Sciatic nerve (tissue), 2 donors: ENCODE data around the gene RAB38. TPM values are rescaled to one million over a fixed set of nuclear protein-coding genes. Genes with fewer than 3 reads are reported as not detected.

ENCODE experiments used
- ATAC-seq: fragments of 200-7000 bp; cut with Tn5 transposase; one replicate; pipeline ENCODE4 v1.9.1; 2020; ENCODE audit warnings: mild to moderate bottlenecking, moderate library complexity
- DNase-seq: peaks from one replicate; pipeline ENCODE4 v3.0.0-alpha.2; 2020; ENCODE audit warnings: low spot score
- intact Hi-C: fragments of 100-400 bp; cut with DNase I; formaldehyde crosslinking; loops from one replicate; pipeline ENCODE4 v1.14.2; 2022
- total RNA-seq: library from RNA; stranded (reverse); fragmentation: NEBNext Ultra II Directional; extraction: Animal tissue kit (Norgen Biotek cat#: 25700); gene quantifications from one replicate; pipeline ENCODE4 v1.2.1, GENCODE V29; 2021
- donor health status: DM: no; HTN: no; CAD: no.
- donor health status: DM: no; HTN: no; CAD: no.

Gene RAB38
- total RNA-seq, 1 donor from 2014 or later, result 3.2 TPM

DNA sequence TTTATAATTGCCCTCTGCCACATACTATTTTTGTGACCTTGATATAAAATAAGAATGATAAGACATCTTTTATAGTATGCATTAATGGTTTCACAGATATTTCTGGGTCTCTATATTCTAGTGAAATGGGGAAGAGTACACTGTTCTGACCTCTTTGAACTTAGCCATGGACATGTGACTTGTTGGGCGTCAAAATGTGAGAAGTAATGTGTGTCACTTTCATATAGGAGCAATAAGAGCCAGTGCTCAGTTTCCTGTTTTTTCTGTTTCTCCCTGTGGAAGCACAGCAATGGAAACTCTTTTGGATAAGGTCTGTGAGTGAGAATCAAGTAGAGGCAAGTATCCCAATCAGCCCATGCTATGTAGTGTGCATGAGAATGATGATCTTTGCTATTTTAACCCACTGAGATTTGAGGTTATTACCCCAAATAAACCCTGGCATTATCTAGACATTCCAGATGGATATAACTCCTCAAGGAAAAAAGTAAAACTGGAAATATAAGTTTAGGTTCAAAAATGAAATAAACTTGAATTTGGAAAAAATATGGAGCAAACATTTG, 60.7 kb downstream of the RAB38 start:
- DNase-seq (no peak), ATAC-seq (no peak)
- intact Hi-C loops, result no loop called here

DNA sequence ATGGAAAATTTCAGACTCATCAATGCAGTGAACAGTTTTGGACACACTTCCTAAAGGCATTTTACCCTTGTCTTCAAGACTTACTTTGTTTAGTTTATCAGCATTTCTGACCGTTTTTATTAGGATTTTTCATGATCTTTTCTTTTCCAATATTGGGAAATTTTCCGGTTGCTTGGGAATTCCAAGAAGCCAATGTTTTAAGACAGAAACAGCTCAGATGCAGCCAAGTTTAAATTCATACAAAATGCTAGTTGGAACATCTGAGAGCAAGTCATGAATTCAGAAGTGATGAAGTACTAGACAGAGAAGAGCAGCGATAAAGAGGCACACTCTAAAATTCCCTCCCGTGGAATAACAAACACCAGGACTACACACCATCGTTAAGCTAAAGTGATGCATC, 68.6 kb downstream of the RAB38 start:
- DNase-seq, result no peak
- intact Hi-C loops, result no loop called here
- ATAC-seq, result no peak

DNA sequence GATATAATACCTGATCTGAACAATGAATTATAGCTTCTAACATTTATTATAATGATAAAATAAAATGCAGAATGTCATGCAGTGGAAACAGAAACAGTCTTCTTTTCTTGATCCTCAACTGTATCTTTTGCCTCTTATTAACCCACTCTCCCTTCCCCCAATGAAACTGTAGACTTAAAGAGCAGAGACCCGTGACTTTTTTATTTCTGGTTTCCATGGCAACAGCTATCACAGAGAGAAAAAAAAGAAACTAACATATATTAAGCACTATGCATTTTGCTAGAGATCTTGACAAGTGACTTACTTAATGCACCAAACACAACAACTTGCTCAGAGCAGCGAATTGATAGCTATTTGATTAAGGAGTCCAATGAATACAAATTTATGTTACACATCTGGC, 69.3 kb downstream of the RAB38 start:
- intact Hi-C loops, result no loop called here
- no peak for ATAC-seq

DNA sequence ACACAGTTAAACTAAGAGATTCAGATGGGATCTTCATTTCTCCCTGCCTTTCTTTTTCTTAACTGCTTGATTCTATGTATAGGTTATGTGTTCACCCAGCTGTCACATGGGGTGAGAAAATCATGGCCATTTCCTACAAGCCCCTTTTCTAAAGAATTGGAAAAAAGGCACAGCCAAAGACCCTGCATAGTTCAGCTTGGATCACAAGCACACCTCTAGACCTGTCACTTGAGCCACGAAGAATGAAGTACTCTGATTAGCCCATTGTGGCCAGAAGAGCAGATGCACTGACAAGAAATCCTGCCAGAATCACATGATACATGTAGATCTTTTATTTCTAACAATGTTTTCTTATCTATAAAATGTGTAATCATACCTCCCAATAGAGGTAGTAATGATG, 69.7 kb downstream of the RAB38 start:
- intact Hi-C loops, result no loop called here
- ATAC-seq, result no peak
- DNase-seq, result no peak

More for the DNA sequence above, 69.3 kb downstream of the RAB38 start:
- no peak for DNase-seq

DNA sequence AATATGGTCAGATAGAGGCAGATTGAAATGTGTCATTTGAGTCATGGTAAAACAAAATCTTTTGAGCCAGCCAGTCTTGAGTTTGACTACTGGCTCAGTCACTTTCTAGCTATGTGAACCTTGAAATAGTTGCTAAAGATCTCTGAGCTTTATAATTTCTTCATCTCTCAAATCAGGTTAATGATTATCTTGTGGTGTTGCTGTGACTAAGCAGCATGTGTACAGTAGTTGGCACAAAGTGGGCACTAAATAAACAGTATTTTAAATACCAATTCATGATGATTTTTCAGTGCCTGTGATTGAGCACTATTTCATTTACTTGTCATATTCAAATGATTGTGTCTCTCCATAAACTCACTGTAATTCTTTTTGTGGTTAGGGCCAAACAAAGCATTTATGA, 70.8 kb downstream of the RAB38 start:
- intact Hi-C loops, result no loop called here
- ATAC-seq (no peak), DNase-seq (no peak)

DNA sequence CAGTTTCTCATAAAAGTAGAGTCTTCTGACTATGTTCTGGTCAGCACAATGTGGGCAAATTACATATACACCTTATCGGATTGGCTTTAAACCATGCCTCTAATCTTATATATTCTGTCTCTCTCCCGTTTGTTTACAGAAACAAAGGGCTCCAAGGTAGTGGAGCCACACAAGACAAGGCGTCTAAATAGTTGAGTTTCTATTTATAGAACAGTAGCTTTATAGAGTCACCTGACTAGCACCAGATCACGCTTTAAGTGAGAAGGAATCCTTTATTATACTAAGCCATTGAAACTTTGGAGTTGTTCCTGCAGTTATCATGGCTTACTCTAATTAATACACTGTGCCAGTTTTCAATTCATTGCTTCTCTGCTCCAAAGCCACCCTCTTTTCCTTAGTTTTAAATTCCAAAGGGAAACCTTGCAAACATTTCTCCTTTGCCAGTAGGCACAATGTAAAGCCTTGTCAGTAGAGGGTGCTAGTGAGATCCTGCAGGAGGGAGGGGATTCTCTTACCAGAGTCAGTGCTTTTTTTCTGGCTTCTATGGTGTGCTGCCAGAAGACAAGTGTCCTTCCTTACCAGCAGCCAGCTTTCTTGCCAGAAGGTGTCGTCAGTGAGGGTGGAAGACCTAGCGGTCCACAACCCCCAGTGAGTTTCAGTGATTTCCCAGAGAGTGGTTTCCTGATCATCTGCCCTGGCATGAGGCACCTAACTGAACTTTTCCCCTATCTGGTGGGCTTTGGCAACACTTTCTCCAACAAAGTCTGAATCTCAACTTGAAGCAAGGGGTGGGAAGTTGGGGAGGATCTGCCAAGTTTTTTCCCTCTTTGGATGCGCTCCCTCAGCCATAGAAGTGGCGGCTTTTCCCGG, 71.7 kb downstream of the RAB38 start:
- no peak for ATAC-seq
- DNase-seq, result no peak
- intact Hi-C loops, result no loop called here

DNA sequence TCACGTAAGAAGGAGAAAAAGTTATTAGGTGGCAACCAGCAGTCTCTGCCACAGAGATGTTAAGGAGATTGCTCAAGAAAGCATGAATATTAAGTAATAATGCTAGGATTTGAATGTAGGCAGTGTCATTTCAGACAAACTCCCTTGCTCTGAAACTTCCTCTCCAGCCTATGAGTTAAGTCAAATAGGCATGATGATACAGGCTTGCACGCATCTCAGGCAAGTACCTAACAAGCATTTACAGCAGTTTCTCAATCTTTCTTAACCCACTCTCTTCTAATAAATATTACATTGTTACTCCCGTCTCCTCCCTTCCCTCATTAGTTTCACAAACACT, 72.7 kb downstream of the RAB38 start:
- DNase-seq, result no peak
- intact Hi-C loops, result no loop called here
- no peak for ATAC-seq

DNA sequence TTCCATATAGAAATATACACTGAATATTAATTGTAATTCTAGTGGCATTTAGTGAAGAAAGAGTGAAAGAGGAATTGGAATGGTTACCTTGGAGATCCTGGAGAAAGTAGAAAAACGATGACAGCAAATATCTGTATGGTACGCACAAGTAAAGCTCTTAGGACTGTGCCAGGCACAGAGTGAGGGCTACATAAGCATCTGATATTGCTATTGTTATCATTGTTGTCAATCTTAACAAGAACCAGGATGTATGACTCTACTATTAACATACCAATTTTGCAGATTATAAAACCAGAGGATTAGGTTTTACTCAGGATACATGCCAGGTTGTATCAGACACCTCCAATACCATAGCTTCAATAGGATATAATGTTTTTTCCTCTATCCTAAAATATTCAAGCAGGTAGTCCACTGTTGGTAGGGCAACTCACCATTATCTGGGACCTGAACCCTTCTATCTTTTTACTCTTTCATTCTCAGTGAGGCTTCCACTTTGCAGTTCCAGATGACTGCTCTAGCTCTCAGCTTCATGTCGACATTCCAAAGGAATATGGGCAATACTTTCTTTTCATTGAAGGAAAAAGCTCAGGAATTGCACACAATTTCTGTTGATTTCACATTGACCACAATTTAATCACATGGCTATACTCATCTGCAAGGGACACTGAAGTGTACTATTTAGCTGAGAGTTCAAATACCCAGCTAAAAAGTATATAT, 73.2 kb downstream of the RAB38 start:
- intact Hi-C loops, result no loop called here
- ATAC-seq, result no peak
- DNase-seq, result no peak

DNA sequence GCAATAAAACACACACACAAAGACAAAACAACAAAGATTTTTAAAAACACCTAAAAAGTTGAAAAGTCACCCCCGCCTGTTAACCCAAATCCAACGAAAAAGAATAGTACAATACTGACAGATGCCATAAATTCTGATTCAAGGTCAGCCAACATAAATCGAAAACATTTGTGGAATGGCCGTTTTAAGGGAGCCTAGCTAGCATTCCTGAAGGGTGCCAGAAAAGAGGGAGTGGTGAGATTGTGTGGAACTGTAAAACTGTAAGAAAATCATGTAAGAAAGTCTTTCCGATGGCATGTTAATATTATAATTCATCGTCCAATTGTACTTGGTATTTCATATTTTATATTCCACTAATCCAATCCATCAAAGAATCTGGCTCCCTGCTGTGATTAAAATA, 75.1 kb downstream of the RAB38 start:
- ATAC-seq, result no peak
- intact Hi-C loops, result no loop called here
- DNase-seq, result no peak

DNA sequence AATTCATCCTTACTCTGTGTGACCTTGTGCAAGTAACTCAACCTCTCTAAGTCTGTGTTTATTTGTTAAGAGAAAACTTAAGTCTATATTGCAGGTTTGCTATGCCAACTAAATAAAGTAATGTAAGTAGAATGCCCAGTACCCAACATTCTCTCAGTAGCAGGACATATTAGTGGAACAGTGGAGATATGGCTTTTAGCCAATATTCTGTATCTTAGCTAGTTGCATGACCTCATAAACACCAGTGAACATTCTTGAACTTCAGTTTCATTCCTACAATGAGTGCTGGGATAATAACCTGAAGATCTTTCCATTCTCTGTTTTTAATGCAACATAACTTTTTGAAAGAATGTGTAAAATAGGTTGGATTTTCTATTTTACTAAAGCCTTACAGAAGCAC, 77.0 kb downstream of the RAB38 start:
- DNase-seq (no peak), ATAC-seq (no peak)
- intact Hi-C loops, result no loop called here

DNA sequence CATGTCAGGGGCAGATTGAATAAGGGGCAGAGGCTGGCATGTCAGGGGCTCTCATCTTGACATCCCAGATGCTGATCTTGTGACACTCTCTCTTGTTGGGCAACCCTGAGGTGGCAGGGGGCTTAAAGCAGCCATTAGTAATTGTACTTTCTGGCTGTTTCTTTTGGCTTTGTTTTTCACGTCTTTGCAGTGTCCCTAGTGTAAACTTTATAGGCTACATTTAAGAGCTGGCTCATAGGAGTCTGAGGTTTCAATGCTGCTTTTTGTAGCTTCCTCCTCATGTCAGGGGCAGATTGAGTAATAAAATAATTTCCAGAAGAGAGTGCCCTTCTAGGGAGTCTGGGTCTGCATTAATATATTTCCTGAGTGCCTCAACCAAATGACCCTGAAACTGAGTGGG, 86.1 kb downstream of the RAB38 start:
- intact Hi-C loops, result no loop called here

DNA sequence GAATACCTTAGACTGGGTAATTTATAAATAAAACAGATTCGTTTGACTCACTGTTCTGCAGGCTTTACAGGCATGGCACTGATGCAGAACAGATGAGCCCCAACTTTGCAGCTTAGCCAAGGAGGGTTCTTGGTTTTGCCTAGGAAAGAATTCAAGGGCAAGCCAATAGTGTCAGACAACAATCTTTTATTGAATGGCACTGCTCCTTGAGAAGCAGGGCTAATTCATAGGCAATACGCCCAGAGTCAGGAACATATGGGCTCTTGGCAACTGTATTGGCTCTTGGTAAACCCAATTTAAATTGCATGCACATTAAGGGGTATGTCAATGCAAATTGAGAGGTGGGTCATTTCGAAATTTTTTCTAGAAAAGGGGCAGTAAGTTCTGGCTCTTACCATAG, 87.9 kb downstream of the RAB38 start:
- ATAC-seq, result no peak
- DNase-seq, result no peak
- intact Hi-C loops, result no loop called here

More for the DNA sequence above, 86.1 kb downstream of the RAB38 start:
- ATAC-seq (no peak), DNase-seq (no peak)

DNA sequence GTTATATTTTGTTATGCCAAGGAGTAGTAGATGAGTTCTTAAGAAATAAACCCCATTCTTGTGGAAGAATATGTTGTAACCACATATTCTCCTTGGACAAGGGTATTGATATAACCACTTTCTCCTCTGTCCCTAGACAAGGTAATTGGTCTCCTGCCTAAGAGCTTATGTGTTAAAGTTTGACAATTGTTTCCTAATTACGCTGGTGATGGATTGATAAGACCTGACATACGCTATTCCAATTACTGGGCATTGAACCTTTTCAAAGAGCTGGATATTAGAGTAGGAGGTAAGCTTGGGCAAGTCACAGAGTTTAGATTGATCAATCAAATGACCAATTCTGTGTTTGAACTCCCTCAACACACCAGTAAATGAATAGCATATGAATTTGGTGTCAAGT, 88.9 kb downstream of the RAB38 start:
- intact Hi-C loops, result no loop called here
- ATAC-seq, result no peak
- no peak for DNase-seq

DNA sequence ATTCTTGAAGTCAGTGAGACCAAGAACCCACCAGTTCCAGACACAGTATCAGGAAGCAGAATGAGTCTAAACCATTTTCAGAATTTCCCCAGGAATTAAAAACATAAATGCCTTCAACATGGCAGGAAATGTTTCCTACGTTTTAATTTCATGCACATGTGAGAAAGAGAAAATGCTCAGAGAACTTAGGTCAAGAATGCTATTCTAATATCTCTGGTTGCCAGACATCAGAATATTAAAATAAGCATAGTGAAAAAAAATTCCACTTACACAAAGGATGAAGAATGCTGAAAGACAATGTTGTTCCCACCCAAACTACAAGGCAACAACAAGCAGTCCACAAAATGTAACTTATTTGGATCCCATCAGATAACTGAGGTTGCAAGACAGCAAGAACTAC, 104.8 kb downstream of the RAB38 start:
- DNase-seq (no peak), ATAC-seq (no peak)
- intact Hi-C loops, result no loop called here

DNA sequence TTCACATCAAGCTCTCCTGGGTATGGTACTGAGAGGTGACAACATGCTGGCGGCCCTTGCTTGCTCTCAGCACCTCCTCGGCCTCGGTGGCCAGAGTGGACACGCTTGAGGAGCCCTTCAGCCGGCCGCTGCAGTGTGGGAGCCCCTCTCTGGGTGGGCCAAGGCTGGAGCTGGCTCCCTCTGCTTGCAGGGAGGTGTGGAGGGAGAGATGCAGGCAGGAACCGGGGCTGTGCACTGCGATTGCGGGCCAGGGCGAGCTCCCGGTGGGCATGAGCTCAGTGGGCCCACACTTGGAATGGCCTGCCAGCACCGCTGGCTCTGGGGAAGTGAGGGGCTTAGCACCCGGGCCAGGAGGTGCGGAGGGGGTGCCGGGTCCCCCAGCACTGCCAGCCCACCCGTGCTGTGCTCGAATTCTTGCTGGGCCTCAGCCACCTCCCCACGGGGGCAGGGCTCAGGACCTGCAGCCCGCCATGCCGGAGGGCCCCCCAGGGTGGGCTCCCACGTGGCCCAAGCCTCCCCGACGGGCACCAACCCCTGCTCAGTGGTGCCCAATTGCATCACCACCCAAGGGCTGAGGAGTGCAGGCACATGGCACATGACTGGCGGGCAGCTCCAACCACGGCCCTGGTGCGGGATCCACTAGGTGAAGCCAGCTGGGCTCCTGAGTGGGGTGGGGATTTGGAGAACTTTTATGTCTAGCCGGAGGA, 106.2 kb downstream of the RAB38 start:
- ATAC-seq, result no peak
- no peak for DNase-seq
- intact Hi-C loops, result no loop called here

DNA sequence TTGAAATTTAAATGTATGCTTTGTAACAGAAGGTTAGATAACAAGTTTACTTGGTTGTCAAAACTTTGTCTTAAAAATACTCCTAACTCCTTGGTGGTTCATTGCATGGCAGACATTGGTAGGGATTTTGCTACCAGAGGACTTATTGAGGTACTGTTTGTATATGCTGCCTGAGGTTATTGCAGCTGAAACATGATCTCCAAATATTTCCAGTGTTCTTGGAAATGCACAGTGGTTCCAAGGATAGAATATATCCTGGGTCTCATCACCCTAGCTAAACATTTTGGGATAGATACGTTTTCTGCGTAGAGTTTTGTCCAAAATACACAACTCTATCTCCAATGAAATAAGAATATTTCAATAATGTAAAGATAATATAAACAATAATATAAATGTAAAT, 109.2 kb downstream of the RAB38 start:
- DNase-seq (no peak), ATAC-seq (no peak)
- intact Hi-C loops, result no loop called here

DNA sequence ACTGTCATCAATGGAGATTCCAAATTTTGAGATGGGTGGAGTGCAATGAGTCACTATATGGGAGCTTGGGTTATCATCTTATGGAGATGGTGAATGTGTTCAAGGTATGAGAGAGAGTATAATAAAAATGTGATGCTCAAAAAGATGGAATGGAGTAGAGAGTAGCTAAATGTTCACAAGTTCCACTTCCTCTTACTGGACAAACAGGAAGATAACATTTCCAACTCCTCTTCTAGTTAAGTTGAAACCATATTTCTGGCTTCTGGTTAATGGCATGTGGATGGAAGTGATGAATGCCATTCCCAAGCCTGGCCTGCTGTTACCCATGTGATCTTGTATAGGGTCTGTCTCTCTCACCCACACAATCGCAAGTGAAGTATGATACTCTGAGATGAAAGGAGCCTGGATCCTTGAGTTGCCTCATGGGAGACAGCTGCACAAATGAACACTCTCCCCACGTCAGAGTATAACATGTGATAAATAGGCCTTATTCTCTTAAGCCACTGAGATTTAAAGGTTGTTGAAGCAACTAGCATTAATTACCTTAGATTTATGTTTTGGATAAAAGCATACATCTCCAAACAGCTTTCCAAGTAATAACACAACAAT, 111.0 kb downstream of the RAB38 start:
- intact Hi-C loops, result no loop called here
- ATAC-seq (no peak), DNase-seq (no peak)
